ENCODE results near the gene RECQL5.

GRCh38 chr17:75637143-75637538 is 29.8 kb downstream of the RECQL5 start:
- TF ChIP-seq SUZ12 (IDR thresholded peaks at IDR 0.05) (no peak), PKNOX1 (IDR thresholded peaks at IDR 0.05) (no peak), BHLHE40 (IDR thresholded peaks at IDR 0.05; ENCODE audit: borderline replicate concordance) (no peak), FOXM1 (IDR thresholded peaks at IDR 0.05; ENCODE audit: borderline replicate concordance) (no peak), HDGF (IDR thresholded peaks at IDR 0.05; ENCODE audit: borderline replicate concordance) (no peak), SP1 (IDR thresholded peaks at IDR 0.05) (no peak), ELF4 (IDR thresholded peaks at IDR 0.05) (no peak)

Measured in HEK293T (cell line).